SH-SY5Y (cell line): ENCODE results near the gene PPM1H.

Experiments
- GATA2 ChIP-seq: IDR thresholded peaks from 2 replicates; pipeline ENCODE4 v1.6.1; 2011; ENCODE audit warnings: mild to moderate bottlenecking, low read depth, low read length
- GATA3 ChIP-seq: IDR thresholded peaks from 2 replicates; pipeline ENCODE4 v1.6.1; 2011; ENCODE audit warnings: low read depth, mild to moderate bottlenecking, low read length, moderate library complexity

GRCh38 chr12:62635649-62636048 lies 299.3 kb downstream of the PPM1H start:
- TF ChIP-seq GATA3: no peak
- TF ChIP-seq GATA2: no peak
